NCI-H1105 treated with DMSO at 0.1 percent for 48 hours (cell line): ENCODE measurements around the gene FGF13.

Source experiments
- DNase-seq: peaks from one replicate; lab custom pipeline; 2025; lab: John Stamatoyannopoulos, UW

The FGF13 gene

GRCh38 chrX:138664016-138664415, 47.5 kb downstream of the FGF13 start:
- no peak for DNase-seq

- no peak for DNase-seq
Observed at GRCh38 chrX:138651494-138651893, 60.0 kb downstream of the FGF13 start.

GRCh38 chrX:138648568-138648967, 62.9 kb downstream of the FGF13 start:
- no peak for DNase-seq

GRCh38 chrX:138638996-138639395, 72.5 kb downstream of the FGF13 start:
- no peak for DNase-seq
